Measurements from ENCODE around the gene KAT6B. TPM values are rescaled to one million over a fixed set of nuclear protein-coding genes. Genes with fewer than 3 reads are reported as not detected.

The KAT6B gene
- total and polyA plus RNA-seq, 10 of the 15 experiments (the other 5 are each of a cell fraction or from before 2014, with no cell fraction given) = 2.7 to 22.6 (median 15.7) TPM

GRCh38 chr10:74826142-74827044 is at the start of gene KAT6B (continued):
- peak; percentile 91 for TF ChIP-seq FOS (IDR thresholded peaks at IDR 0.05; ENCODE audit: borderline replicate concordance, extremely low read depth, insufficient read length)
- no peak for TF ChIP-seq ZNF217 (IDR thresholded peaks at IDR 0.05)
- TF ChIP-seq IRF4 (IDR thresholded peaks at IDR 0.05; ENCODE audit: low read depth, low read length) = no peak
- TF ChIP-seq NRF1 (conservative IDR thresholded peaks at IDR 0.05; ENCODE audit: low read depth, low read length) = no peak; the same call in 1 of the 2 replicates
- TF ChIP-seq SP1 (IDR thresholded peaks at IDR 0.05; ENCODE audit: low read depth, low read length) = peak; percentile 98
- no peak for TF ChIP-seq ELK1 (IDR thresholded peaks at IDR 0.05; ENCODE audit: low read depth, low read length)
- no peak for TF ChIP-seq ESRRA (IDR thresholded peaks at IDR 0.05; ENCODE audit: low read length)
- no peak for TF ChIP-seq BCL3 (IDR thresholded peaks at IDR 0.05; ENCODE audit: borderline replicate concordance, insufficient read depth, low read depth, low read length, poor library complexity, severe bottlenecking)
- no peak; the same call in 1 of the 2 replicates for TF ChIP-seq BRCA1 (IDR thresholded peaks at IDR 0.05; ENCODE audit: low read depth, low read length)
- TF ChIP-seq EZH2 (IDR thresholded peaks at IDR 0.05; ENCODE audit: borderline replicate concordance, control insufficient read depth, low read depth, low read length) = no peak
- no peak for TF ChIP-seq ZSCAN29 (IDR thresholded peaks at IDR 0.05)
- TF ChIP-seq MYB (IDR thresholded peaks at IDR 0.05; ENCODE audit: borderline replicate concordance, low read depth, low read length) = no peak
- TF ChIP-seq CTCF (IDR thresholded peaks at IDR 0.05 in 2 of 3, conservative IDR thresholded peaks at IDR 0.05 in 1 of 3; ENCODE audit: control insufficient read depth in 2 of 3, extremely low read depth in 1 of 3, insufficient read depth in 1 of 3, low read depth in 3 of 3, low read length in 3 of 3) = peak; percentile 11 to 41 (median 17); a peak in 3 of 6 replicates
- TF ChIP-seq CUX1 (IDR thresholded peaks at IDR 0.05; ENCODE audit: insufficient replicate concordance, low read depth, low read length) = no peak
- TF ChIP-seq ZBED1 (IDR thresholded peaks at IDR 0.05; ENCODE audit: borderline replicate concordance) = peak; percentile 82; the same call in 1 of the 2 replicates
- TF ChIP-seq SREBF2 (IDR thresholded peaks at IDR 0.05; ENCODE audit: low read length) = peak; percentile 11; the same call in 1 of the 2 replicates
- no peak for TF ChIP-seq NFIC (IDR thresholded peaks at IDR 0.05; ENCODE audit: low read depth, low read length)
- peak; percentile 48 for TF ChIP-seq ZNF622 (IDR thresholded peaks at IDR 0.05)
- TF ChIP-seq MYC (IDR thresholded peaks at IDR 0.05; ENCODE audit: insufficient read depth, insufficient read length, insufficient replicate concordance, low read length, severe bottlenecking) = peak; percentile 48
